Left lung (tissue), 10 donors: Measurements from ENCODE around the gene PIBF1. TPM values are rescaled to one million over a fixed set of nuclear protein-coding genes. Genes with fewer than 3 reads are reported as not detected.

Experiments
- ATAC-seq: fragments of 200-7000 bp; cut with Tn5 transposase; one replicate; pipeline ENCODE4 v1.9.1; 2020; ENCODE audit warnings: moderate library complexity
- DNase-seq, 4 donors: peaks; one replicate each; pipeline ENCODE4 v3.0.0-alpha.2; 2013 to 2020
- H3K27ac ChIP-seq, 2 donors: fragments of 200-600 bp; sonication (generic) in 1 of 2; one replicate each; pipeline versions ENCODE4 v1.5.0 to v1.8.0; 2020 to 2021
- H3K27me3 ChIP-seq, 2 donors: fragments of 200-600 bp; sonication (generic) in 1 of 2; one replicate each; pipeline versions ENCODE4 v1.5.0 to v1.8.0; 2020 to 2021
- H3K36me3 ChIP-seq, 2 donors: fragments of 200-600 bp; sonication (generic) in 1 of 2; one replicate each; pipeline versions ENCODE4 v1.5.0 to v1.8.0; 2020 to 2021
- H3K4me1 ChIP-seq, 2 donors: fragments of 200-600 bp; one replicate each; pipeline ENCODE4 v1.8.0; 2021
- H3K4me3 ChIP-seq, 2 donors: fragments of 200-600 bp; sonication (generic) in 1 of 2; one replicate each; pipeline versions ENCODE4 v1.5.0 to v1.8.0; 2020 to 2021; ENCODE audit warnings: mild to moderate bottlenecking in 1 of 2
- H3K9me3 ChIP-seq, 2 donors: fragments of 200-600 bp; sonication (generic) in 1 of 2; one replicate each; pipeline versions ENCODE4 v1.5.0 to v1.8.0; 2020 to 2021
- CTCF ChIP-seq, 2 donors: fragments of 200-600 bp; sonication (generic) in 1 of 2; IDR thresholded peaks; one replicate each; pipeline versions ENCODE4 v1.5.0 to v1.8.0; 2021; ENCODE audit warnings: antibody characterized with exemption in 2 of 2
- intact Hi-C, 2 donors: fragments of 100-400 bp; cut with DNase I; formaldehyde crosslinking; loops; one replicate each; pipeline versions ENCODE4 v1.11.2 to v1.14.2; 2022
- polyA plus RNA-seq, 6 donors: library from polyadenylated mRNA; unstranded; fragments of 120-200 nt; gene quantifications; one replicate each; pipeline ENCODE4 v1.2.1, GENCODE V29; 2013; ENCODE audit not compliant: insufficient read length in 6 of 6
- total RNA-seq, 2 donors: library from RNA; stranded (reverse); fragmentation: NEBNext Ultra II Directional; extraction: Animal tissue kit (Norgen Biotek cat#: 25700); gene quantifications; one replicate each; pipeline ENCODE4 v1.2.1, GENCODE V29; 2021
- donor health status: DM: no; HTN: yes; CAD: no.
- donor health status: DM: no; HTN: no; CAD: no.

The PIBF1 gene
- total and polyA plus RNA-seq, 8 donors: 20.7 to 52.6 (median 41.4) TPM

- H3K9me3 ChIP-seq: no peaks in the 10 kb centered on the region
- no peak for TF ChIP-seq CTCF (IDR thresholded peaks at IDR 0.05)
- no peak overlapping the region for H3K4me3 ChIP-seq
- no peaks in the 10 kb centered on the region for H3K4me1 ChIP-seq
- H3K27me3 ChIP-seq: no peaks in the 10 kb centered on the region
- peaks cover 0 to 19% of the 10 kb centered on the region in 2 donors for H3K36me3 ChIP-seq
- no peak for DNase-seq
- ATAC-seq: no peak
- intact Hi-C loops: no loop called here
- H3K27ac ChIP-seq: no peak overlapping the region
Observed at GRCh38 chr13:73001971-73002370, 220.0 kb downstream of the PIBF1 start.

- Histone ChIP-seq H3K4me1 (no peaks in the 10 kb centered on the region), H3K36me3 (peaks cover 0 to 15% of the 10 kb centered on the region in 2 donors), H3K9me3 (no peaks in the 10 kb centered on the region), H3K27ac (no peak overlapping the region), H3K4me3 (no peak overlapping the region), H3K27me3 (no peaks in the 10 kb centered on the region)
- no peak for TF ChIP-seq CTCF (IDR thresholded peaks at IDR 0.05)
- DNase-seq (no peak), ATAC-seq (no peak)
- intact Hi-C loops: no loop called here
Observed at GRCh38 chr13:73011751-73012150, 229.8 kb downstream of the PIBF1 start.

GRCh38 chr13:73015805-73016204, 233.9 kb downstream of the PIBF1 start:
- DNase-seq (no peak), ATAC-seq (no peak)
- peaks cover 0 to 24% of the 10 kb centered on the region in 2 donors for H3K36me3 ChIP-seq
- no peaks in the 10 kb centered on the region for H3K4me1 ChIP-seq
- no peaks in the 10 kb centered on the region for H3K27me3 ChIP-seq
- no peaks in the 10 kb centered on the region for H3K9me3 ChIP-seq
- no peak overlapping the region for H3K4me3 ChIP-seq
- H3K27ac ChIP-seq: no peak overlapping the region
- intact Hi-C loops: no loop called here
- no peak for TF ChIP-seq CTCF (IDR thresholded peaks at IDR 0.05)

GRCh38 chr13:73018336-73018735, 236.4 kb downstream of the PIBF1 start:
- Histone ChIP-seq H3K9me3 (no peaks in the 10 kb centered on the region), H3K4me3 (no peak overlapping the region), H3K36me3 (peaks cover 0 to 21% of the 10 kb centered on the region in 2 donors), H3K4me1 (no peaks in the 10 kb centered on the region), H3K27me3 (no peaks in the 10 kb centered on the region), H3K27ac (no peak overlapping the region)
- ATAC-seq (peak; percentile 52), DNase-seq (no peak)
- intact Hi-C loops: no loop called here
- TF ChIP-seq CTCF (IDR thresholded peaks at IDR 0.05): no peak

- TF ChIP-seq CTCF (IDR thresholded peaks at IDR 0.05): no peak
- ATAC-seq (peak; percentile 66), DNase-seq (peak in 1 of 4 donors; percentile 1)
- intact Hi-C loops: no loop called here
- no peak overlapping the region for H3K27ac ChIP-seq
- H3K9me3 ChIP-seq: no peaks in the 10 kb centered on the region
- no peaks in the 10 kb centered on the region for H3K27me3 ChIP-seq
- H3K4me1 ChIP-seq: no peaks in the 10 kb centered on the region
- H3K4me3 ChIP-seq: no peak overlapping the region
- no peaks in the 10 kb centered on the region for H3K36me3 ChIP-seq
Observed at GRCh38 chr13:73025217-73026012, 243.5 kb downstream of the PIBF1 start.
